ENCODE results near the gene ETFB. TPM values are rescaled to one million over a fixed set of nuclear protein-coding genes. Genes with fewer than 3 reads are reported as not detected.
A peak's percentile ranks its signal among the peaks of the same experiment; 100 is the strongest.

The ETFB gene
- total RNA-seq, 1 donor, result 84.3 TPM

DNA sequence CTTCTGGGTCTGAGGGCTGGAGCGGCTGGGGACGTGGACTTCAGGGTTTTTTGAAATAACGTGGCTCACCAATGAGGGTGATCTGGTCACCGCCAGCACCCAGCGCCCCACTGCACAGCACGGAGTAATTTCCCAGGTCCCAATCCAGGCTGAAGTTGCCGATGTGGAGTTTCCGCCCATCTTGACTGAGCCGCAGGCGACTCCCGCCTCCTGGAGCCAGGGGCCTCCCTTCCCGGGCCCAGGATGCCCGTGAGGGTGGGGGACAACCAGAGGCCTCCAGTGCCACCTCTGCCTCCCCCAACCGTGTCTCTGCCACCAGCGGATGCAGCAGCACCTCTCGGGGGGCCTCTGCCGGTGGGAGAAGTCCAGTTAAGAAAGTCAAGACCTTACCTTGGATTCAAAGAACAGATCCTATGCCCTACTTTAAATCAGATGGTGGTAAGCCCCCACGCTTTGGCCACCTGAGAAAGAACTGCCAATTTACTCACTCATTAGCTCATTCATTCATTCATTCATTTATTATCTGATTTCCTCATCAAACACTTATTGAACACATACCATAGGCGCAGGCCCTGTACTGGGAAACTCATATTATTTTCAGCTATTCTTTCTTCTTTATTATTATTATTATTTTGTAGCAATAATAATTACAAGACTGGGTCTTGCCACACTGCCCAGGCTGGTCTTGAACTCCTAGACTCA, 28.2 kb downstream of the ETFB start:
- Histone ChIP-seq H3K36me3 (ENCODE audit: insufficient read depth, low read length) (no peaks in the 10 kb centered on the region), H3K4me2 (ENCODE audit: insufficient read depth, low read length) (no peak overlapping the region), H3K27me3 (ENCODE audit: insufficient read depth, low read length) (no peaks in the 10 kb centered on the region), H3K9me3 (ENCODE audit: low read depth, low read length) (no peaks in the 10 kb centered on the region), H3K4me3 (ENCODE audit: insufficient read depth, low read length) (no peak overlapping the region), H2AFZ (ENCODE audit: low read length) (no peak overlapping the region), H3K4me1 (ENCODE audit: insufficient read depth, low read length) (peaks cover 9% of the 10 kb centered on the region), H3K27ac (ENCODE audit: low read depth, low read length) (no peak overlapping the region), H4K20me1 (ENCODE audit: insufficient read depth, low read length) (no peaks in the 10 kb centered on the region), H3K79me2 (ENCODE audit: insufficient read depth, low read length) (no peaks in the 10 kb centered on the region)
- DNase-seq (ENCODE audit: insufficient read length, low spot score, missing footprints), result peak; percentile 34
- TF ChIP-seq, protein P1, sequence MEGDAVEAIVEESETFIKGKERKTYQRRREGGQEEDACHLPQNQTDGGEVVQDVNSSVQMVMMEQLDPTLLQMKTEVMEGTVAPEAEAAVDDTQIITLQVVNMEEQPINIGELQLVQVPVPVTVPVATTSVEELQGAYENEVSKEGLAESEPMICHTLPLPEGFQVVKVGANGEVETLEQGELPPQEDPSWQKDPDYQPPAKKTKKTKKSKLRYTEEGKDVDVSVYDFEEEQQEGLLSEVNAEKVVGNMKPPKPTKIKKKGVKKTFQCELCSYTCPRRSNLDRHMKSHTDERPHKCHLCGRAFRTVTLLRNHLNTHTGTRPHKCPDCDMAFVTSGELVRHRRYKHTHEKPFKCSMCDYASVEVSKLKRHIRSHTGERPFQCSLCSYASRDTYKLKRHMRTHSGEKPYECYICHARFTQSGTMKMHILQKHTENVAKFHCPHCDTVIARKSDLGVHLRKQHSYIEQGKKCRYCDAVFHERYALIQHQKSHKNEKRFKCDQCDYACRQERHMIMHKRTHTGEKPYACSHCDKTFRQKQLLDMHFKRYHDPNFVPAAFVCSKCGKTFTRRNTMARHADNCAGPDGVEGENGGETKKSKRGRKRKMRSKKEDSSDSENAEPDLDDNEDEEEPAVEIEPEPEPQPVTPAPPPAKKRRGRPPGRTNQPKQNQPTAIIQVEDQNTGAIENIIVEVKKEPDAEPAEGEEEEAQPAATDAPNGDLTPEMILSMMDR (IDR thresholded peaks at IDR 0.05; ENCODE audit: extremely low read depth, low read depth, low read length), result no peak

DNA sequence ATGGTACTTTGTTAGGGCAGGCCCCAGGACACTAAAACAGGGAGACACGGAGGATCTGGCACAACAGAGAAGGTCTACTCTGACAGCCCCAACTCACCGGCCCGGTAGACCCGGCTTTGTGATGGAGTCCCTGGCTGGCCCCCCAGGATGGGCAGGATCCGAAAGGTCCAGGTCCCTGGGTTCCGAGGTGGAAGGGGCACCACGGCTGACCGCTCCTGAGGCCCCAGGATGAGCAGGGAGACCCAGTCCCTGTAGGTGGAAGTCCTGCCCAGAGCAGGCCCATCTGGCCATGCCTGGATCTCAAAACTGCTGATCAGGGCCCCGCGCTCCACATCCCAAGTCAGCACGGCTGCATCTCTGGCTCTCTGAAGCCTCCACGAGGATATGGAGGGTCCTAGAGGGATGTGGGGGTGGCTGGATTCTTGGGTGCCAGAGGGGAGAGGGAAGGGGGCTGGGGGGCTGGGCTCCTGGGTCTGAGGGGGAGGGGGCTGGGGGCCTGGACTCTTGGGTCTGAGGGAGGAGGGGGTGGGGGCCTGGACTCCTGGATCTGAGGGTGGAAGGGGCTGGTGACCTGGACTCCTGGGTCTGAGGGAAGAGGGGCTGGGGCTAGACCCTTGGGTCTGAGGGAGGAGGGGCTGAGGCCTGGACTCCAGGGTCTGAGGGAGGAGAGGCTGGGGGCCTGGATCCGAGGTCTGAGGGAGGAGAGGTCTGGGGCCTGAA, 28.9 kb downstream of the ETFB start:
- no peak overlapping the region for H3K27ac ChIP-seq (ENCODE audit: low read depth, low read length)
- no peaks in the 10 kb centered on the region for H3K9me3 ChIP-seq (ENCODE audit: low read depth, low read length)
- H3K4me3 ChIP-seq (ENCODE audit: insufficient read depth, low read length), result no peak overlapping the region
- no peaks in the 10 kb centered on the region for H3K27me3 ChIP-seq (ENCODE audit: insufficient read depth, low read length)
- H3K4me2 ChIP-seq (ENCODE audit: insufficient read depth, low read length), result no peak overlapping the region
- H2AFZ ChIP-seq (ENCODE audit: low read length), result no peak overlapping the region
- no peaks in the 10 kb centered on the region for H3K79me2 ChIP-seq (ENCODE audit: insufficient read depth, low read length)
- DNase-seq (ENCODE audit: insufficient read length, low spot score, missing footprints), result peak; percentile 77
- peaks cover 9% of the 10 kb centered on the region for H3K4me1 ChIP-seq (ENCODE audit: insufficient read depth, low read length)
- no peaks in the 10 kb centered on the region for H3K36me3 ChIP-seq (ENCODE audit: insufficient read depth, low read length)
- TF ChIP-seq, protein P1 (IDR thresholded peaks at IDR 0.05; ENCODE audit: extremely low read depth, low read depth, low read length), result no peak
- no peaks in the 10 kb centered on the region for H4K20me1 ChIP-seq (ENCODE audit: insufficient read depth, low read length)

DNA sequence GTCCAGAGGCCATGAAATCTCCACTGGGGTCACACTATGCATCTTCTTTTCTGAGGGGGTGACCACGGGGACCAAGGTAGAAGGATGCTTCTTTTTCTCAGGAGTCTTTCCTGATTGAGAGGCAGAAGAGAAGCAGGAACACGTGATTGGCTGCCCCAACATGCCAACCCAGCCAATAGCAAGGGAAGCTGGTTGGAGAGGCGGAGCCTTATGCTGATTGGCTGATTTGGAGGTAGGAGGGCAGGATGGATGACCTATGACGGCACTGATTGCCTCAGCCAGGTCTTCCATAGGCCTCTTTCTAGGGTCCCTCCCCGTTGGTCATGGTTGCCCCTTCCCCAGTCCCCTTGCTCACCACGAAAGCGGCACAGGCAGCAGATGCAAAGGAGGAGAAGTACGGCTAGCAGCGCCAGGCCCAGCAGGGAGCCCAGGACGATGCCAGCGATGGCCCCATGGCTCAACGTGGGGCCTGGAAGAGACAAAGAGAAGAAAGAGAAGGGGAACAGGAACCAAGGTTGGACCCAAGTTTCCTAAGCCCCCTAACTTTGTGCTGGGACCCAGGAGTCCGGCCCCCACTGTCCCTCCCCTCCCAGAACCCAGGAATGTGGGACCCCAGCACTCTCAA, 32.2 kb downstream of the ETFB start:
- Histone ChIP-seq H3K27me3 (ENCODE audit: insufficient read depth, low read length) (no peaks in the 10 kb centered on the region), H3K27ac (ENCODE audit: low read depth, low read length) (no peak overlapping the region), H3K9me3 (ENCODE audit: low read depth, low read length) (no peaks in the 10 kb centered on the region), H3K4me1 (ENCODE audit: insufficient read depth, low read length) (peaks cover 3% of the 10 kb centered on the region), H3K4me3 (ENCODE audit: insufficient read depth, low read length) (no peak overlapping the region), H4K20me1 (ENCODE audit: insufficient read depth, low read length) (no peaks in the 10 kb centered on the region), H3K36me3 (ENCODE audit: insufficient read depth, low read length) (no peaks in the 10 kb centered on the region), H3K4me2 (ENCODE audit: insufficient read depth, low read length) (no peak overlapping the region), H3K79me2 (ENCODE audit: insufficient read depth, low read length) (no peaks in the 10 kb centered on the region), H2AFZ (ENCODE audit: low read length) (no peak overlapping the region)
- TF ChIP-seq, protein P1 (IDR thresholded peaks at IDR 0.05; ENCODE audit: extremely low read depth, low read depth, low read length), result no peak
- DNase-seq (ENCODE audit: insufficient read length, low spot score, missing footprints), result peak; percentile 79

DNA sequence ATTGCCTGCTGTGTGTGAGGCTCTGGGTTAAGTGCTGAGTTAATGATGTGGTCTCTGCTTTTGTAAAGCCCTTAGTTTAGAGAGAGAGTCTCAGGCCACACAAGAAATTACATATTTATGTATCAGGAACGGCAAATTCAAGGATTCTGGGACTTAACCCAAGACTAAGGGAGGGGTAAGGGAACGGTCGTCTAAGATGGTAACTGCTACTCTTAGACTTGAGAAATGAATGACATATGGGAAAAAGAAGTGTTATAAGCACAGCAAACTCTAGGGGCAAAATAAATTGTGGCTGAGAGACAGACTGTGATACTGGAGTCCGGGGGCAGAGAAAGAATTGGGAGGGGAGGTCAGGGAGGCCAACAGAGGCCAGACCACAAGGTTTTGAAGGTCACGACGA, 34.5 kb downstream of the ETFB start:
- DNase-seq (ENCODE audit: insufficient read length, low spot score, missing footprints), result peak; percentile 69
- no peak overlapping the region for H3K4me2 ChIP-seq (ENCODE audit: insufficient read depth, low read length)
- H4K20me1 ChIP-seq (ENCODE audit: insufficient read depth, low read length), result no peaks in the 10 kb centered on the region
- no peaks in the 10 kb centered on the region for H3K9me3 ChIP-seq (ENCODE audit: low read depth, low read length)
- H3K36me3 ChIP-seq (ENCODE audit: insufficient read depth, low read length), result no peaks in the 10 kb centered on the region
- H3K27me3 ChIP-seq (ENCODE audit: insufficient read depth, low read length), result peaks cover 4% of the 10 kb centered on the region
- H3K4me1 ChIP-seq (ENCODE audit: insufficient read depth, low read length), result no peaks in the 10 kb centered on the region
- H3K79me2 ChIP-seq (ENCODE audit: insufficient read depth, low read length), result no peaks in the 10 kb centered on the region
- no peak overlapping the region for H3K27ac ChIP-seq (ENCODE audit: low read depth, low read length)
- no peak overlapping the region for H3K4me3 ChIP-seq (ENCODE audit: insufficient read depth, low read length)
- TF ChIP-seq, protein P1 (IDR thresholded peaks at IDR 0.05; ENCODE audit: extremely low read depth, low read depth, low read length), result no peak
- no peak overlapping the region for H2AFZ ChIP-seq (ENCODE audit: low read length)
